ENCODE results near the gene PIK3C2G.

DNA sequence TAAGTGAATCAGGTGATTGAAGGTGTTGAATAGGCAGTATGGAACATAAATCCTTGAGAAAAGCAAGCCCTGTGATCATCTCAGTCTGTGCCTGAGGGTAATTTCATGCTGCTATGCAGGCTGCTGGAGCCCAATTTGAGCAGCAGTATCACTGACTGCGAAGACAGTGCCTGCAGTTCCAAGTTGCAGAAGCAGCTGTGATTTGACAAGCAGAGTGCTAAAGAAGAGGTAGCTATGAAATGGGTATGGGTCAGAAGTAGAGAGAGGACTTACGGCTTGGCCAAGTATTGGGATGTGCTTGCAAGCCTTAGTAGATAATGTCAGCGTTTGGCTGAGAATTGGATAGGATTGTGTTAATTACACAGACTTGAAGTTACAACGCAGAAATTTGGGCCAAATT is 22.5 kb downstream of the PIK3C2G start:
- TF ChIP-seq CTCF (IDR thresholded peaks at IDR 0.05) (no peak), ZFX (IDR thresholded peaks at IDR 0.05; ENCODE audit: borderline replicate concordance) (no peak)
